ENCODE results near the gene THEM5.

GRCh38 chr1:151843398-151843797 lies 10.1 kb downstream of the THEM5 start:
- TF ChIP-seq EZH2 (IDR thresholded peaks at IDR 0.05; ENCODE audit: borderline replicate concordance, low read depth, low read length, severe bottlenecking) (no peak), CTCF (IDR thresholded peaks at IDR 0.05; ENCODE audit: borderline replicate concordance, extremely low read depth, low read length, poor library complexity, severe bottlenecking) (no peak)
